Superior temporal gyrus (tissue), 1 donor: Measurements from ENCODE around the gene ZNF670.
"Not testable (repeated sequence)": the region's sequence is repeated elsewhere in the genome, so short reads cannot be mapped to it uniquely, and the experiment has no call there.

Experiments
- DNase-seq: peaks from one replicate; pipeline ENCODE4 v3.0.0-alpha.2; 2016; ENCODE audit errors: extremely low spot score

ZNF670 gene

GRCh38 chr1:247078258-247079140 lies at the start of gene ZNF670:
ZNF670 (minus strand) TSS chr1:247078811; CDS start chr1:247078596, 215 bp downstream.
- DNase-seq, result peak; percentile 98

GRCh38 chr1:247127519-247128282 lies 49.1 kb upstream of the ZNF670 start:
- DNase-seq, result peak; percentile 22

GRCh38 chr1:247126601-247127000 lies 48.0 kb upstream of the ZNF670 start:
- DNase-seq, result not testable (repeated sequence)

- not testable (repeated sequence) for DNase-seq
Observed at GRCh38 chr1:247126166-247126565, 47.6 kb upstream of the ZNF670 start.

GRCh38 chr1:247121382-247121781 lies 42.8 kb upstream of the ZNF670 start:
- DNase-seq, result no peak

- DNase-seq, result not testable (repeated sequence)
Observed at GRCh38 chr1:247120408-247120668, 41.7 kb upstream of the ZNF670 start.

- no peak for DNase-seq
Observed at GRCh38 chr1:247119600-247120407, 41.2 kb upstream of the ZNF670 start.

GRCh38 chr1:247118946-247119446 lies 40.4 kb upstream of the ZNF670 start:
- no peak for DNase-seq

GRCh38 chr1:247115545-247115944 lies 36.9 kb upstream of the ZNF670 start:
- DNase-seq, result no peak

GRCh38 chr1:247115141-247115510 lies 36.5 kb upstream of the ZNF670 start:
- DNase-seq, result no peak

GRCh38 chr1:247114351-247115140 lies 35.9 kb upstream of the ZNF670 start:
- no peak for DNase-seq

- DNase-seq, result no peak
Observed at GRCh38 chr1:247113733-247114271, 35.2 kb upstream of the ZNF670 start.

GRCh38 chr1:247113094-247113497 lies 34.5 kb upstream of the ZNF670 start:
- DNase-seq, result no peak

- DNase-seq, result peak; percentile 2
Observed at GRCh38 chr1:247112479-247112781, 33.8 kb upstream of the ZNF670 start.

GRCh38 chr1:247111700-247112478 lies 33.3 kb upstream of the ZNF670 start:
- peak; percentile 24 for DNase-seq

GRCh38 chr1:247111259-247111699 lies 32.7 kb upstream of the ZNF670 start:
- DNase-seq, result peak; percentile 4

GRCh38 chr1:247110627-247111258 lies 32.1 kb upstream of the ZNF670 start:
- DNase-seq, result peak; percentile 13

- no peak for DNase-seq
Observed at GRCh38 chr1:247107694-247108093, 29.1 kb upstream of the ZNF670 start.

- DNase-seq, result no peak
Observed at GRCh38 chr1:247105966-247106365, 27.4 kb upstream of the ZNF670 start.

GRCh38 chr1:247104965-247105364 lies 26.4 kb upstream of the ZNF670 start:
- DNase-seq, result no peak
